OCI-LY1 (cell line): ENCODE results near the gene ZNF839.

Source experiments
- H2AFZ ChIP-seq: fragments of 200-600 bp; sonication (generic), shearing (Covaris generic); 2 replicates; pipeline ENCODE4 v1.6.0; 2014; ENCODE audit warnings: antibody characterized with exemption, mild to moderate bottlenecking, low read length
- H3F3A ChIP-seq: fragments of 200-600 bp; sonication (generic), shearing (Covaris generic); 2 replicates; pipeline ENCODE4 v1.6.0; 2014; ENCODE audit warnings: mild to moderate bottlenecking, antibody characterized with exemption, low read length, moderate library complexity; ENCODE audit not compliant: insufficient read depth
- H3K27ac ChIP-seq: fragments of 200-600 bp; sonication (generic); 2 replicates; pipeline ENCODE4 v1.5.1; 2014; ENCODE audit warnings: low read length, mixed run types, mild to moderate bottlenecking, low read depth; ENCODE audit not compliant: poor library complexity, severe bottlenecking
- H3K27me3 ChIP-seq: fragments of 200-600 bp; sonication (generic); 2 replicates; pipeline ENCODE4 v1.6.0; 2014; ENCODE audit warnings: antibody characterized with exemption, mild to moderate bottlenecking, low read length, moderate library complexity; ENCODE audit not compliant: insufficient read depth
- H3K36me3 ChIP-seq: fragments of 200-600 bp; sonication (generic); 2 replicates; pipeline ENCODE4 v1.6.1; 2014; ENCODE audit warnings: mild to moderate bottlenecking, antibody characterized with exemption, low read length, moderate library complexity, mixed read lengths; ENCODE audit not compliant: insufficient read depth
- H3K4me1 ChIP-seq: fragments of 200-600 bp; sonication (generic); 2 replicates; pipeline ENCODE4 v1.5.1; 2014; ENCODE audit warnings: mild to moderate bottlenecking, low read length, moderate library complexity; ENCODE audit not compliant: insufficient read depth, severe bottlenecking
- H3K4me2 ChIP-seq: fragments of 200-600 bp; sonication (generic), shearing (Covaris generic); 2 replicates; pipeline ENCODE4 v1.6.1; 2014; ENCODE audit warnings: low read length
- H3K4me3 ChIP-seq: fragments of 200-600 bp; sonication (generic); 2 replicates; pipeline ENCODE4 v1.5.1; 2014; ENCODE audit warnings: low read length, low read depth, mild to moderate bottlenecking, mixed read lengths; ENCODE audit not compliant: poor library complexity, severe bottlenecking
- H3K79me2 ChIP-seq: fragments of 200-600 bp; shearing (Covaris generic); 2 replicates; pipeline ENCODE4 v1.6.1; 2016; ENCODE audit warnings: mixed run types, low read length, mixed read lengths; ENCODE audit not compliant: insufficient read depth
- H3K9ac ChIP-seq: fragments of 200-600 bp; sonication (generic), shearing (Covaris generic); 2 replicates; pipeline ENCODE4 v1.6.1; 2014; ENCODE audit warnings: mild to moderate bottlenecking, low read length, mixed read lengths
- H3K9me2 ChIP-seq: fragments of 200-600 bp; sonication (generic), shearing (Covaris generic); 2 replicates; pipeline ENCODE4 v1.6.1; 2014; ENCODE audit warnings: low read depth, mild to moderate bottlenecking, low read length, mixed read lengths
- H3K9me3 ChIP-seq: fragments of 200-600 bp; shearing (Covaris generic); 2 replicates; pipeline ENCODE4 v1.6.1; 2014; ENCODE audit warnings: low read length, mixed read lengths
- H4K20me1 ChIP-seq: fragments of 200-600 bp; sonication (generic), shearing (Covaris generic); 2 replicates; pipeline ENCODE4 v1.6.0; 2016; ENCODE audit warnings: mild to moderate bottlenecking, low read length; ENCODE audit not compliant: insufficient read depth
- EZH2 ChIP-seq: fragments of 200-600 bp; sonication (generic), shearing (Covaris generic); IDR thresholded peaks from 2 replicates; pipeline ENCODE4 v1.8.0; 2017; ENCODE audit warnings: borderline replicate concordance, mixed run types, mild to moderate bottlenecking, antibody characterized with exemption, low read length, moderate library complexity, mixed read lengths
- TF ChIP-seq, protein P1 (sequence below): fragments of 200-600 bp; sonication (generic), shearing (Covaris generic); IDR thresholded peaks from 2 replicates; pipeline ENCODE4 v1.5.1; 2017; ENCODE audit warnings: mild to moderate bottlenecking, antibody characterized with exemption, low read length, moderate library complexity, mixed read lengths

Gene ZNF839

DNA sequence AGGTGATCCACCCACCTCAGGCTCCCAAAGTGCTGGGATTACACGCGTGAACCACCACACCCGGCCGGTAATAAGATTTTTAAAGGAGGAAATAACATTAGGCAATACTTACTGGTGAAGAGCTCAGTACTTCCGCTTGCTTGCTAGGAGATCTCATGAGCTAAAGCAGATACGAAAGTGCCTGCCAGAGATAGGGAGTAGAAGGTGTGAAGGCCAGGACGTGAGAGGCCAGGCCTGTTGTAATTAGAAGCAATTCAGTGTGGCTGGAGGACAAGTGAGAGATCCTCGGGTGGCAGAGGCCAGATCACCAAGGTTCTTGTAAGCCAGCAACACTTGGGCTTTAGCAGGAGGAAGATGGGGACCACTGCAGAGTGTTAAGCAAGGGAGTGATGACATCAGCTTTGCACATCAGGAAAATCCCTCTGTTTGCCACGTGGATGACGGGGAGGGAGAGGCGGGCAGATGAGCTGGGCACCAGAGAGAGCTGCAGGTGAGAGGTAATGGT is 50.8 kb downstream of the ZNF839 start:
- peak overlapping the region; percentile 22; the same call in 1 of the 2 replicates for H3K9ac ChIP-seq
- no peaks in the 10 kb centered on the region for H3K79me2 ChIP-seq
- peak overlapping the region; percentile 16 for H3K4me3 ChIP-seq
- no peaks in the 10 kb centered on the region for H3K9me2 ChIP-seq
- H3F3A ChIP-seq, result no peaks in the 10 kb centered on the region
- H3K9me3 ChIP-seq, result no peaks in the 10 kb centered on the region
- TF ChIP-seq, protein P1, sequence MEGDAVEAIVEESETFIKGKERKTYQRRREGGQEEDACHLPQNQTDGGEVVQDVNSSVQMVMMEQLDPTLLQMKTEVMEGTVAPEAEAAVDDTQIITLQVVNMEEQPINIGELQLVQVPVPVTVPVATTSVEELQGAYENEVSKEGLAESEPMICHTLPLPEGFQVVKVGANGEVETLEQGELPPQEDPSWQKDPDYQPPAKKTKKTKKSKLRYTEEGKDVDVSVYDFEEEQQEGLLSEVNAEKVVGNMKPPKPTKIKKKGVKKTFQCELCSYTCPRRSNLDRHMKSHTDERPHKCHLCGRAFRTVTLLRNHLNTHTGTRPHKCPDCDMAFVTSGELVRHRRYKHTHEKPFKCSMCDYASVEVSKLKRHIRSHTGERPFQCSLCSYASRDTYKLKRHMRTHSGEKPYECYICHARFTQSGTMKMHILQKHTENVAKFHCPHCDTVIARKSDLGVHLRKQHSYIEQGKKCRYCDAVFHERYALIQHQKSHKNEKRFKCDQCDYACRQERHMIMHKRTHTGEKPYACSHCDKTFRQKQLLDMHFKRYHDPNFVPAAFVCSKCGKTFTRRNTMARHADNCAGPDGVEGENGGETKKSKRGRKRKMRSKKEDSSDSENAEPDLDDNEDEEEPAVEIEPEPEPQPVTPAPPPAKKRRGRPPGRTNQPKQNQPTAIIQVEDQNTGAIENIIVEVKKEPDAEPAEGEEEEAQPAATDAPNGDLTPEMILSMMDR, result no peak
- TF ChIP-seq EZH2, result no peak
- peak overlapping the region; percentile 51 for H3K4me2 ChIP-seq
- no peaks in the 10 kb centered on the region for H3K36me3 ChIP-seq
- peak overlapping the region; percentile 59 for H3K27ac ChIP-seq
- no peaks in the 10 kb centered on the region for H4K20me1 ChIP-seq
- H3K27me3 ChIP-seq, result no peaks in the 10 kb centered on the region
- peaks cover 30% of the 10 kb centered on the region for H3K4me1 ChIP-seq
- peak overlapping the region; percentile 87; the same call in 1 of the 2 replicates for H2AFZ ChIP-seq

DNA sequence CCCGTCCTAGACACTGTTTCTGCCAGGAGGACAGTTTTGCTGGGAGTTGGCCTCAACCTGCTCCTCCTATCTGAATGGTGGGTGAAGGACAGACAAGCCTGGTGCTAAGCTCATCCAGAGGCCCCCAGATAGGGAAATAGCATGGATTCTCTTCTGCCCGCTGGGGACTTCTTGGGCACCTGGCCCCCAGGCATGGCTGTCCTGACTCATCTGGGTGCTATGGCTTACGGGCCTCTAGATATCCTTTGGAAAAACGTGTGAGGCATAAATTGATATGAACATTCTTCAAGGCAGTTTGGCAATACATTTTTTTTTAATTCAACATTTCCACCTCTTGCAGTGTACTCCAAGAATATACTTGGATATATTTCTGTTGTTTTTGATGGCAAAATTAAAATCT is 51.8 kb downstream of the ZNF839 start:
- no peaks in the 10 kb centered on the region for H3F3A ChIP-seq
- no peak overlapping the region for H3K4me2 ChIP-seq
- no peak overlapping the region for H3K4me3 ChIP-seq
- H2AFZ ChIP-seq, result no peak overlapping the region
- no peak overlapping the region for H3K27ac ChIP-seq
- TF ChIP-seq EZH2, result no peak
- TF ChIP-seq, protein P1, result no peak
- H3K36me3 ChIP-seq, result no peaks in the 10 kb centered on the region
- H3K4me1 ChIP-seq, result peaks cover 30% of the 10 kb centered on the region
- no peaks in the 10 kb centered on the region for H3K9me3 ChIP-seq
- H3K27me3 ChIP-seq, result no peaks in the 10 kb centered on the region
- no peaks in the 10 kb centered on the region for H3K9me2 ChIP-seq
- H3K79me2 ChIP-seq, result no peaks in the 10 kb centered on the region
- no peaks in the 10 kb centered on the region for H4K20me1 ChIP-seq
- H3K9ac ChIP-seq, result no peak overlapping the region

DNA sequence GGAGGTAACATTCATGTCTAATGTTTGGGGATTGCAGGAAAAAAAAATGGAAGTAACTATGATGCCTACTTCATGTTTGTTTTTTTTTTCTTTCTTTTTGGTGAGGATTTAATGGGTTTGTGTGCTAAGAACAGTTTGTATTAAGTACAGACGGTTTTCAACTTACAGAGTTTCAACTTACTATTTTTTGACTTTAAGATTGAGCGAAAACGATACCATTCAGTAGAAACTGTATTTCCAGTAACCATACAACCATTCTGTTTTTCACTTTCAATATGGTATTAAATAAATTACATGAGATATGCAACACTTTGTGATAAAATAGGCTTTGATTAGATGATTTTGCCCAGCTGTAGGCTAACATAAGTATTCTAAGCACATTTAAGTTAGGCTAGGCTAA is 53.6 kb downstream of the ZNF839 start:
- H3K4me1 ChIP-seq, result peaks cover 20% of the 10 kb centered on the region
- no peaks in the 10 kb centered on the region for H3K27me3 ChIP-seq
- H3K79me2 ChIP-seq, result no peaks in the 10 kb centered on the region
- H3K9me3 ChIP-seq, result no peaks in the 10 kb centered on the region
- H3K4me3 ChIP-seq, result no peak overlapping the region
- H4K20me1 ChIP-seq, result no peaks in the 10 kb centered on the region
- no peak overlapping the region for H2AFZ ChIP-seq
- no peaks in the 10 kb centered on the region for H3F3A ChIP-seq
- no peak overlapping the region for H3K27ac ChIP-seq
- no peak overlapping the region for H3K4me2 ChIP-seq
- no peaks in the 10 kb centered on the region for H3K9me2 ChIP-seq
- TF ChIP-seq, protein P1, result no peak
- no peak for TF ChIP-seq EZH2
- H3K36me3 ChIP-seq, result no peaks in the 10 kb centered on the region
- H3K9ac ChIP-seq, result no peak overlapping the region
